ENCODE results near the gene ZNF224. TPM values are rescaled to one million over a fixed set of nuclear protein-coding genes. Genes with fewer than 3 reads are reported as not detected.
A peak's percentile ranks its signal among the peaks of the same experiment; 100 is the strongest.

Gene ZNF224
- total RNA-seq, 1 donor from 2014 or later = 8.2 TPM

GRCh38 chr19:44061038-44061437, 33.1 kb upstream of the ZNF224 start:
- no peak for TF ChIP-seq CTCF (IDR thresholded peaks at IDR 0.05; ENCODE audit: insufficient read depth, low read length, poor library complexity, severe bottlenecking)
- Histone ChIP-seq H3K4me3 (ENCODE audit: low read depth, low read length) (no peak overlapping the region), H3K36me3 (ENCODE audit: control insufficient read depth, insufficient read depth, low read length) (peaks cover under 1% of the 10 kb centered on the region), H3K27me3 (ENCODE audit: control insufficient read depth, insufficient read depth, low read length) (no peaks in the 10 kb centered on the region)
- no peak for DNase-seq (ENCODE audit: low read depth)

- DNase-seq (ENCODE audit: low read depth) = no peak
- H3K36me3 ChIP-seq (ENCODE audit: control insufficient read depth, insufficient read depth, low read length) = peaks cover 3% of the 10 kb centered on the region
Measured at GRCh38 chr19:44066305-44066704, 27.9 kb upstream of the ZNF224 start.

GRCh38 chr19:44069415-44069814, 24.7 kb upstream of the ZNF224 start:
- Histone ChIP-seq H3K4me3 (ENCODE audit: low read depth, low read length) (no peak overlapping the region), H3K27me3 (ENCODE audit: control insufficient read depth, insufficient read depth, low read length) (no peaks in the 10 kb centered on the region), H3K36me3 (ENCODE audit: control insufficient read depth, insufficient read depth, low read length) (peaks cover 3% of the 10 kb centered on the region)
- TF ChIP-seq CTCF (IDR thresholded peaks at IDR 0.05; ENCODE audit: insufficient read depth, low read length, poor library complexity, severe bottlenecking) = no peak
- no peak for DNase-seq (ENCODE audit: low read depth)

More at GRCh38 chr19:44066305-44066704, 27.9 kb upstream of the ZNF224 start:
- H3K4me3 ChIP-seq (ENCODE audit: low read depth, low read length) = no peak overlapping the region
- no peaks in the 10 kb centered on the region for H3K27me3 ChIP-seq (ENCODE audit: control insufficient read depth, insufficient read depth, low read length)
- TF ChIP-seq CTCF (IDR thresholded peaks at IDR 0.05; ENCODE audit: insufficient read depth, low read length, poor library complexity, severe bottlenecking) = no peak

GRCh38 chr19:44071824-44072542, 22.2 kb upstream of the ZNF224 start, which contains the start of gene ZNF284:
ZNF284 (plus strand) TSS chr19:44072159; CDS start chr19:44076390, 4,231 bp downstream.
- no peak for TF ChIP-seq CTCF (IDR thresholded peaks at IDR 0.05; ENCODE audit: insufficient read depth, low read length, poor library complexity, severe bottlenecking)
- Histone ChIP-seq H3K4me3 (ENCODE audit: low read depth, low read length) (peak within 1 kb of the TSS; percentile 53), H3K27me3 (ENCODE audit: control insufficient read depth, insufficient read depth, low read length) (no peaks in the 10 kb centered on the region), H3K36me3 (ENCODE audit: control insufficient read depth, insufficient read depth, low read length) (no peaks in the 10 kb centered on the region)
- DNase-seq (ENCODE audit: low read depth) = peak; percentile 77

GRCh38 chr19:44072543-44073401, 21.4 kb upstream of the ZNF224 start:
- H3K4me3 ChIP-seq (ENCODE audit: low read depth, low read length) = peak overlapping the region; percentile 53
- no peak for TF ChIP-seq CTCF (IDR thresholded peaks at IDR 0.05; ENCODE audit: insufficient read depth, low read length, poor library complexity, severe bottlenecking)
- no peak for DNase-seq (ENCODE audit: low read depth)
- no peaks in the 10 kb centered on the region for H3K27me3 ChIP-seq (ENCODE audit: control insufficient read depth, insufficient read depth, low read length)
- H3K36me3 ChIP-seq (ENCODE audit: control insufficient read depth, insufficient read depth, low read length) = no peaks in the 10 kb centered on the region

All from kidney epithelial cell (primary cell).